Measurements from ENCODE around the gene TNS2.

Gene TNS2

GRCh38 chr12:53047221-53048032 lies 2.4 kb upstream of the TNS2 start:
- no peaks in the 10 kb centered on the region for H3K79me2 ChIP-seq (ENCODE audit: insufficient read depth, low read length)
- H2AFZ ChIP-seq (ENCODE audit: low read depth, low read length, severe bottlenecking) = no peak overlapping the region
- H3K4me3 ChIP-seq (ENCODE audit: insufficient read depth, low read length, poor library complexity, severe bottlenecking) = no peak overlapping the region
- H3K27me3 ChIP-seq (ENCODE audit: low read length) = no peaks in the 10 kb centered on the region
- no peaks in the 10 kb centered on the region for H3K9me2 ChIP-seq (replicated peaks; ENCODE audit: insufficient read depth, low read length)
- no peaks in the 10 kb centered on the region for H3K9me3 ChIP-seq (ENCODE audit: insufficient read depth, low read length)
- peak overlapping the region; percentile 66 for H3K9ac ChIP-seq (ENCODE audit: low read length)
- TF ChIP-seq EZH2phosphoT487 (conservative IDR thresholded peaks at IDR 0.05; ENCODE audit: low read length) = no peak
- no peak for TF ChIP-seq CTCF (IDR thresholded peaks at IDR 0.05; ENCODE audit: insufficient read depth, low read length, poor library complexity, severe bottlenecking)
- H3K4me2 ChIP-seq (ENCODE audit: low read depth, low read length, poor library complexity, severe bottlenecking) = peak overlapping the region; percentile 88
- H3K36me3 ChIP-seq (ENCODE audit: low read length) = no peaks in the 10 kb centered on the region
- no peak overlapping the region for H3K27ac ChIP-seq (ENCODE audit: low read depth, low read length)
- no peaks in the 10 kb centered on the region for H4K20me1 ChIP-seq (ENCODE audit: low read depth, low read length)
- peaks cover 9% of the 10 kb centered on the region for H3F3A ChIP-seq (ENCODE audit: insufficient read depth)

GRCh38 chr12:53048033-53048779 lies 1.7 kb upstream of the TNS2 start:
- H3K79me2 ChIP-seq (ENCODE audit: insufficient read depth, low read length) = no peaks in the 10 kb centered on the region
- H3K36me3 ChIP-seq (ENCODE audit: low read length) = no peaks in the 10 kb centered on the region
- H3K27me3 ChIP-seq (ENCODE audit: low read length) = no peaks in the 10 kb centered on the region
- H3K9ac ChIP-seq (ENCODE audit: low read length) = peak overlapping the region; percentile 36; the same call in 1 of the 2 replicates
- H3K4me2 ChIP-seq (ENCODE audit: low read depth, low read length, poor library complexity, severe bottlenecking) = peak overlapping the region; percentile 45
- H3K27ac ChIP-seq (ENCODE audit: low read depth, low read length) = no peak overlapping the region
- no peak for TF ChIP-seq EZH2phosphoT487 (conservative IDR thresholded peaks at IDR 0.05; ENCODE audit: low read length)
- TF ChIP-seq CTCF (IDR thresholded peaks at IDR 0.05; ENCODE audit: insufficient read depth, low read length, poor library complexity, severe bottlenecking) = no peak
- no peaks in the 10 kb centered on the region for H3K9me3 ChIP-seq (ENCODE audit: insufficient read depth, low read length)
- H3K9me2 ChIP-seq (replicated peaks; ENCODE audit: insufficient read depth, low read length) = no peaks in the 10 kb centered on the region
- no peak overlapping the region for H3K4me3 ChIP-seq (ENCODE audit: insufficient read depth, low read length, poor library complexity, severe bottlenecking)
- peaks cover 3% of the 10 kb centered on the region for H3F3A ChIP-seq (ENCODE audit: insufficient read depth)
- no peaks in the 10 kb centered on the region for H4K20me1 ChIP-seq (ENCODE audit: low read depth, low read length)
- no peak overlapping the region for H2AFZ ChIP-seq (ENCODE audit: low read depth, low read length, severe bottlenecking)

GRCh38 chr12:53048780-53049401 lies 974 bp upstream of the TNS2 start:
- Histone ChIP-seq H3K36me3 (ENCODE audit: low read length) (no peaks in the 10 kb centered on the region), H3K79me2 (ENCODE audit: insufficient read depth, low read length) (no peaks in the 10 kb centered on the region), H4K20me1 (ENCODE audit: low read depth, low read length) (no peaks in the 10 kb centered on the region), H3K9me2 (replicated peaks; ENCODE audit: insufficient read depth, low read length) (no peaks in the 10 kb centered on the region), H3F3A (ENCODE audit: insufficient read depth) (peaks cover under 1% of the 10 kb centered on the region), H3K9ac (ENCODE audit: low read length) (no peak overlapping the region), H3K4me2 (ENCODE audit: low read depth, low read length, poor library complexity, severe bottlenecking) (no peak overlapping the region), H3K27ac (ENCODE audit: low read depth, low read length) (no peak overlapping the region), H3K4me3 (ENCODE audit: insufficient read depth, low read length, poor library complexity, severe bottlenecking) (no peak overlapping the region), H3K27me3 (ENCODE audit: low read length) (no peaks in the 10 kb centered on the region), H3K9me3 (ENCODE audit: insufficient read depth, low read length) (no peaks in the 10 kb centered on the region), H2AFZ (ENCODE audit: low read depth, low read length, severe bottlenecking) (no peak overlapping the region)
- no peak for TF ChIP-seq EZH2phosphoT487 (conservative IDR thresholded peaks at IDR 0.05; ENCODE audit: low read length)
- no peak for TF ChIP-seq CTCF (IDR thresholded peaks at IDR 0.05; ENCODE audit: insufficient read depth, low read length, poor library complexity, severe bottlenecking)

All from SU-DHL-6 (cell line).